ENCODE results near the gene PALLD. TPM values are rescaled to one million over a fixed set of nuclear protein-coding genes. Genes with fewer than 3 reads are reported as not detected.

PALLD gene
- total and polyA plus RNA-seq, 2 of the 8 experiments (the other 6 are each of a cell fraction or from before 2014, with no cell fraction given) = 10.5 to 25.0 TPM

- H3K36me3 ChIP-seq (ENCODE audit: control insufficient read depth in 2 of 4, insufficient read depth in 4 of 4, low read length in 3 of 4) = no peaks in the 10 kb centered on the region
- no peak overlapping the region for H2AFZ ChIP-seq (ENCODE audit: low read length)
- no peak overlapping the region for H3K27ac ChIP-seq (ENCODE audit: low read depth, low read length)
- DNase-seq (ENCODE audit: low read depth in 1 of 2, low spot score in 2 of 2) (no peak), FAIRE-seq (no peak)
- H2BK20ac ChIP-seq (ENCODE audit: low read length) = no peak overlapping the region
- CTCF ChIA-PET (ENCODE audit: partially characterized antibody) = no interaction called here
- no peaks in the 10 kb centered on the region for H3K9me3 ChIP-seq (ENCODE audit: insufficient read depth in 2 of 2, low read depth in 1 of 2, low read length in 1 of 2)
- no peak overlapping the region for H4K5ac ChIP-seq (ENCODE audit: insufficient read length, low read depth, low read length)
- H3K79me2 ChIP-seq (ENCODE audit: control insufficient read depth in 1 of 2, insufficient read depth in 2 of 2, low read length in 2 of 2) = no peaks in the 10 kb centered on the region
- H3K4me1 ChIP-seq (replicated peaks in 1 of 4; ENCODE audit: control insufficient read depth in 3 of 4, insufficient read depth in 4 of 4, low read length in 3 of 4) = no peaks in the 10 kb centered on the region
- H2BK15ac ChIP-seq (ENCODE audit: low read length) = no peak overlapping the region
- no peak overlapping the region for H3K9ac ChIP-seq (replicated peaks in 1 of 4; ENCODE audit: extremely low read depth in 1 of 4, low read depth in 3 of 4, low read length in 3 of 4)
- no peak overlapping the region for H4K91ac ChIP-seq (replicated peaks; ENCODE audit: insufficient read length, low read length)
- no peak overlapping the region for H2BK120ac ChIP-seq (replicated peaks; ENCODE audit: low read depth, low read length)
- no peak overlapping the region for H2BK12ac ChIP-seq (ENCODE audit: low read depth, low read length)
- no peak overlapping the region for H3K23ac ChIP-seq (ENCODE audit: insufficient read length)
- H3K4ac ChIP-seq (replicated peaks; ENCODE audit: insufficient read length, low read depth, low read length) = no peak overlapping the region
- no peak overlapping the region for H2AK5ac ChIP-seq (ENCODE audit: low read depth, low read length)
- POLR2A ChIA-PET (ENCODE audit: partially characterized antibody) = no interaction called here
- no peaks in the 10 kb centered on the region for H3K23me2 ChIP-seq (ENCODE audit: low read depth, low read length)
- no peak overlapping the region for H4K8ac ChIP-seq (ENCODE audit: extremely low read depth, insufficient read depth, low read length)
- no peak overlapping the region for H3K56ac ChIP-seq (replicated peaks; ENCODE audit: insufficient read length, low read depth, low read length)
- H3K4me2 ChIP-seq (ENCODE audit: insufficient read depth in 1 of 2, low read depth in 2 of 2, low read length in 2 of 2) = no peak overlapping the region
- H3K14ac ChIP-seq (ENCODE audit: insufficient read length) = no peak overlapping the region
- H3K18ac ChIP-seq (ENCODE audit: extremely low read depth, low read length) = no peak overlapping the region
- H4K20me1 ChIP-seq (replicated peaks in 1 of 2; ENCODE audit: control insufficient read depth in 1 of 2, insufficient read depth in 2 of 2, low read length in 2 of 2) = no peaks in the 10 kb centered on the region
- H3K4me3 ChIP-seq (ENCODE audit: extremely low read depth in 1 of 4, insufficient read depth in 2 of 4, low read depth in 3 of 4, low read length in 4 of 4) = no peak overlapping the region
- H2BK5ac ChIP-seq (ENCODE audit: low read depth, low read length) = no peak overlapping the region
- no peaks in the 10 kb centered on the region for H3K27me3 ChIP-seq (replicated peaks in 1 of 4; ENCODE audit: control insufficient read depth in 3 of 4, extremely low read depth in 1 of 4, insufficient read depth in 3 of 4, low read length in 3 of 4)
- H3K79me1 ChIP-seq (ENCODE audit: low read depth, low read length) = no peaks in the 10 kb centered on the region
- WGBS, 2 experiments (ENCODE audit: extremely low coverage in 1 of 2, insufficient coverage in 1 of 2, insufficient read length in 1 of 2, insufficient replicate concordance in 2 of 2, low coverage in 1 of 2, low lambda C conversion rate in 2 of 2, missing lambda C conversion rate in 1 of 2) = 60% methylated on average over 4 of the region's 4 CpGs; no CpG with 5 or more reads in 1 of the 2 experiments
- TF ChIP-seq KDM5A (IDR thresholded peaks at IDR 0.05; ENCODE audit: low read length) (no peak), SP4 (IDR thresholded peaks at IDR 0.05; ENCODE audit: low read length) (no peak), POU5F1 (IDR thresholded peaks at IDR 0.05; ENCODE audit: low read depth, low read length) (no peak)
Measured at GRCh38 chr4:168461821-168462220, 35.0 kb upstream of the PALLD start.

Data from H1 (cell line).